Activated CD4-positive, alpha-beta T cell treated with anti-CD3 and anti-CD28 coated beads, Interleukin-2, Interleukin-4, amounts not matched to agents 100 ng/mL and 50 ng/mL, durations not matched to agents 16 hours and 8 hours (primary cell): ENCODE measurements around the gene SYK.

ENCODE experiments used
- DNase-seq: peaks from one replicate; pipeline ENCODE4 v3.0.0-alpha.2; 2020; ENCODE audit warnings: low spot score

SYK gene

GRCh38 chr9:90906316-90907055 lies 104.9 kb downstream of the SYK start:
- DNase-seq: no peak

GRCh38 chr9:90907056-90907445 lies 105.4 kb downstream of the SYK start:
- no peak for DNase-seq

- no peak for DNase-seq
Measured at GRCh38 chr9:90907790-90908189, 106.2 kb downstream of the SYK start.

- DNase-seq: no peak
Measured at GRCh38 chr9:90909225-90909624, 107.6 kb downstream of the SYK start.

GRCh38 chr9:90909747-90910283 lies 108.2 kb downstream of the SYK start:
- DNase-seq: no peak

GRCh38 chr9:90914196-90914595 lies 112.6 kb downstream of the SYK start:
- DNase-seq: no peak

- DNase-seq: peak; percentile 81
Measured at GRCh38 chr9:90914868-90915483, 113.4 kb downstream of the SYK start.

GRCh38 chr9:90915693-90916092 lies 114.1 kb downstream of the SYK start:
- DNase-seq: peak; percentile 40

- no peak for DNase-seq
Measured at GRCh38 chr9:90916147-90916734, 114.6 kb downstream of the SYK start.

- DNase-seq: no peak
Measured at GRCh38 chr9:90919883-90920282, 118.3 kb downstream of the SYK start.

- DNase-seq: no peak
Measured at GRCh38 chr9:90921104-90921503, 119.5 kb downstream of the SYK start.

- DNase-seq: no peak
Measured at GRCh38 chr9:90921969-90922368, 120.3 kb downstream of the SYK start.

GRCh38 chr9:90925581-90926257 lies 124.1 kb downstream of the SYK start:
- no peak for DNase-seq

GRCh38 chr9:90926936-90927335 lies 125.3 kb downstream of the SYK start:
- no peak for DNase-seq

GRCh38 chr9:90927496-90927895 lies 125.9 kb downstream of the SYK start:
- no peak for DNase-seq

- DNase-seq: no peak
Measured at GRCh38 chr9:90929626-90930025, 128.0 kb downstream of the SYK start.

GRCh38 chr9:90933468-90933867 lies 131.8 kb downstream of the SYK start:
- no peak for DNase-seq

GRCh38 chr9:90939351-90939750 lies 137.7 kb downstream of the SYK start:
- no peak for DNase-seq

- no peak for DNase-seq
Measured at GRCh38 chr9:90940280-90940679, 138.7 kb downstream of the SYK start.

GRCh38 chr9:90941661-90942060 lies 140.0 kb downstream of the SYK start:
- no peak for DNase-seq

GRCh38 chr9:90942555-90942954 lies 140.9 kb downstream of the SYK start:
- no peak for DNase-seq

- no peak for DNase-seq
Measured at GRCh38 chr9:90943341-90943740, 141.7 kb downstream of the SYK start.

- DNase-seq: no peak
Measured at GRCh38 chr9:90945336-90945735, 143.7 kb downstream of the SYK start.
